HG02970 (cell line): ENCODE measurements around the gene NINL.
"Not testable (repeated sequence)": the region's sequence is repeated elsewhere in the genome, so short reads cannot be mapped to it uniquely, and the experiment has no call there.

Experiments used
- ATAC-seq: cut with Tn5 transposase; IDR thresholded peaks from one replicate; pipeline ENCODE4 v1.9.1; 2021; ENCODE audit warnings: mild to moderate bottlenecking, moderate library complexity, moderate number of reproducible peaks; ENCODE audit not compliant: unreplicated experiment, low FRiP score

NINL gene

GRCh38 chr20:25507385-25508082 lies 77.8 kb downstream of the NINL start:
- ATAC-seq: no peak

GRCh38 chr20:25504366-25505135 lies 80.8 kb downstream of the NINL start:
- ATAC-seq: no peak

- no peak for ATAC-seq
These were observed 81.4 kb downstream of the NINL start for GRCh38 chr20:25503936-25504335.

GRCh38 chr20:25503051-25503639 lies 82.2 kb downstream of the NINL start:
- ATAC-seq: not testable (repeated sequence)

- ATAC-seq: no peak
These were observed 84.4 kb downstream of the NINL start for GRCh38 chr20:25500880-25501351.

- ATAC-seq: no peak
These were observed 85.4 kb downstream of the NINL start for GRCh38 chr20:25499855-25500434.

- ATAC-seq: no peak
These were observed 86.3 kb downstream of the NINL start for GRCh38 chr20:25499031-25499430.

GRCh38 chr20:25498280-25498606 lies 87.1 kb downstream of the NINL start:
- ATAC-seq: no peak

- no peak for ATAC-seq
These were observed 87.6 kb downstream of the NINL start for GRCh38 chr20:25497586-25498279.

- no peak for ATAC-seq
These were observed 88.3 kb downstream of the NINL start for GRCh38 chr20:25496968-25497401.

GRCh38 chr20:25496165-25496967 lies 89.0 kb downstream of the NINL start:
- ATAC-seq: no peak

GRCh38 chr20:25495189-25495824 lies 90.0 kb downstream of the NINL start:
- no peak for ATAC-seq

GRCh38 chr20:25494506-25495188 lies 90.7 kb downstream of the NINL start:
- ATAC-seq: no peak

- no peak for ATAC-seq
These were observed 91.4 kb downstream of the NINL start for GRCh38 chr20:25493748-25494505.

GRCh38 chr20:25493137-25493536 lies 92.2 kb downstream of the NINL start:
- no peak for ATAC-seq

GRCh38 chr20:25491446-25492038 lies 93.8 kb downstream of the NINL start:
- no peak for ATAC-seq

- no peak for ATAC-seq
These were observed 94.5 kb downstream of the NINL start for GRCh38 chr20:25490656-25491445.
